M059J (cell line): Measurements from ENCODE around the gene ATP9B. TPM values are rescaled to one million over a fixed set of nuclear protein-coding genes. Genes with fewer than 3 reads are reported as not detected.
"Not testable (repeated sequence)": the region's sequence is repeated elsewhere in the genome, so short reads cannot be mapped to it uniquely, and the experiment has no call there.

ENCODE experiments used
- DNase-seq: peaks from one replicate; pipeline ENCODE4 v3.0.0-alpha.2; 2012; ENCODE audit warnings: low read depth
- total RNA-seq: library from RNA; depleted of rRNA; stranded (reverse); fragments of >200 nt; shearing (Covaris generic); gene quantifications from 2 replicates; pipeline ENCODE4 v1.2.3, GENCODE V29; 2014

ATP9B gene
- total RNA-seq, 1 experiment from 2014 or later, result 10.8 TPM

DNA sequence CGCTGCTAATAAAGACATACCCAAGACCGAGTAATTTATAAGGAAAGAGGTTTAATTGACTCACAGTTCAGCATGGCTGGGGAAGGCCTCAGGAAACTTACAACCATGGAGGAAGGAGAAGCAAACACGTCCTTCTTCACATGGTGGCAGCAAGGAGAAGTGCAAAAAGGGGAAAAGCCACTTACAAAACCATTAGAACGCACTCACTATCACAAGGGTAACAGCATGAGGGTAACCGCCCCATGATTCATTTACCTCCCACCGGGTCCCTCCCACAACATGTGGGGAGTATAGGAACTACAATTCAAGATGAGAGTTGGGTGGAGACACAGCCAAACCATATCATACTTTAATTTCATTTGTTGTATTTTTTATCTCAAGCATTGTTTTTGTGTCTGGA, 67.5 kb downstream of the ATP9B start:
- no peak for DNase-seq

DNA sequence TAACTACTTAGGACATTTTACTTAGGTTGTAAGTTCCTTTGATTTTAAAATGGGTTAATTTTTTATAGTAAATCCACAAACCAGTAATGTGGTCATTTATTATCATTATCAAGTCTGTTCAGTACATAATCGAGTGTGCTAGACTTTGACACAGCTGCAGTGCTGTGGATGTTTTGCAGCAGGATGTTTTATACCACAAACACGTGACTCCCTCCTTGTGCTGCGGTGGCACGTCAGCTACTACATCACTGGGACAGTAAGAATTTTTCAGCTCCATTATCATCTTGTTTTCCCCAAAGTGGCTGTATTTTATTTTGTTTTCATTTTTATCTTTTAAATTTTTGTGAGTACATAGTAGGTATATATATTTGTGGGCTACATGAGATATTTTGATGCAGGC, 70.0 kb downstream of the ATP9B start:
- DNase-seq, result no peak

DNA sequence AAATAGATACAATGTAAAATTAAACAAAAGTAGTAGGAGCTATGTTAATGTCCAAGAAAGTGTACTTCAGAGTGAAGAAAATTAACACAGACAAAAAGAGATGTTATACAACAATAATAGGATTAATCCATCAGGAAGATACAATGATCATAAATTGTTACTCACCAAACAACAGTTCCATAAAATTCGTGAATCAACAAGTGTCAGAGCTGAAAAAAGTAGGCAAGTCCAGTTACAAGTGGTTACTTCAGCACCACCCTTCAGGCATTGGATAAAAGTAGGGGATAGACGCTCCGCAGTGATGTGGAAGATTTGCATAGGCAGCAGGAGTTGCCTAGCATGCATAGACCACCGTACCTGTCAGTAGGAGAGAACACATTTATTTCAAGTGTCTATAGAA, 77.8 kb downstream of the ATP9B start:
- DNase-seq, result no peak

DNA sequence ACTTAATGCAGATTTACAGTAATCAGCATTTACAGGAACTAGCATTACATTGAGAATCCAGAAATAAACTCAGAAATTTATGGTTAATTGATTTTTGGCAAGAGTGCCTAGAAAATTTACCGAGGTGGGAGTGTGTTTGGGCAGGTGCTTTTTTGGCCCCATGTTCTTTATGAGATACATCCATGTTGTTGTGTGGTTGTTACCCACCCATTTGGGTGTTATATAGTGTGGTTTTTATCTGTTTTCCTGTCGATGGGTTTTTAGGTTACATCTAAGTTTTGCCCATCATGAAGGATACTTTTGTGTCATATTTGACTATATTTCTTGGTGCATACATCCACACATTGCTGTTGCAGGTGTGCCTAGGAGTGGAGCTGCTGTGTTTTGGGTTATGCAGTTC, 82.0 kb downstream of the ATP9B start:
- DNase-seq, result no peak

DNA sequence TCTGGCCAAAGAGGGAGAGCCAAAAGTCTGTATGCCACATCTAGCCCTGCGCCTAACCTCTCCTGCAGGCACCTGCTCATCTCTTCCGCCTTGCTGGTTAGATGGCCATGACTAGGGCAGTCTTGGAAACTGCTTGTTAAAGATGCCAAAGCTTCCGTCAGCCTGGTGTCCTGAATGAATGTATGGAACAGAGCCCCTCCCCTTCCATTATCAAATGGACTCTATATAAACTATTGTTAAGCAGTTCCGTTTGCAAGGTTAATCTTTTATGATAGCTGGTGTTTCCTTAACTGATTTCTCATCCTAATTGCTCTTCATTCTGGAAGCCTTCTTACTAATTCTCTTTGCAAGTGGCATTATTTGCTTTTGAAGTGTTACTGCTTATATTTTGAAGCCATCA, 87.1 kb downstream of the ATP9B start:
- DNase-seq, result no peak

DNA sequence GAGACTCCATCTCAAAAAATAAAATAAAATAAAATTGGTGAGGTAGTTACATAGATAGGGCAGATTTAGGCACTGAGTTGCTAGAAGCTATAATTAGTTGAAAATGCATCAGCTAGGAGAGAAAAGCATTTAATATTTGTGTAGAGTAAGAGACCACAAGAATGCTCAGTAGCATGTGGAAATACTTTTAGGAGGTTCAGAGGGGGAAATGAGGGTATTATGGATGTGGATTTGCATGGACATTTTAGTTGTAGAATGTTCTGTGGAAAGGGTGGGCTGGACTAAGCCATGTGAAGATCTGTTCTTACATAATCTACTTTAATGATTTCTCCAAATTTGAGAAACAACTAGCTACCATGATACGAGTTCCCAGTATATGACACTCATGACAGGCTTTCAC, 95.5 kb downstream of the ATP9B start:
- no peak for DNase-seq

DNA sequence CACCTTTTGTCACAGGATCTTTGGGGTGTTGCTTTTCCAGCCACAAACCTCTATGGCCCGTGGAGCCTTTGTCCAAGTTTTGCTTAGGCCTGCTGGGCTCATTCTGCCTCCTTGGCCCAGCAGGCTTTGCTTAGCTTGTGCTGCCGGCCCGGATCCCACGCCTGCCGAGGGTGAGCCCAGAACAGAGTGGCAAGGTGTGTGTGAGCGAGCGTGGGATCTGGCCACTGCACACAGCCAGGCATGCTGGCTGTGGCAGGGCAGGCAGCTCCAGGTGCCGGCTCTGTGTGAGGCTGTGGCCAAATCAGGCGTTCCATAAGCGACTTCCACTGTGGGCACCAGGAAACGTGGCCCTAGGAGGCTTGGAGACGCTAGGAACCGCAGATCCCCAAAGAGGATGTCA, 97.5 kb downstream of the ATP9B start:
- no peak for DNase-seq

DNA sequence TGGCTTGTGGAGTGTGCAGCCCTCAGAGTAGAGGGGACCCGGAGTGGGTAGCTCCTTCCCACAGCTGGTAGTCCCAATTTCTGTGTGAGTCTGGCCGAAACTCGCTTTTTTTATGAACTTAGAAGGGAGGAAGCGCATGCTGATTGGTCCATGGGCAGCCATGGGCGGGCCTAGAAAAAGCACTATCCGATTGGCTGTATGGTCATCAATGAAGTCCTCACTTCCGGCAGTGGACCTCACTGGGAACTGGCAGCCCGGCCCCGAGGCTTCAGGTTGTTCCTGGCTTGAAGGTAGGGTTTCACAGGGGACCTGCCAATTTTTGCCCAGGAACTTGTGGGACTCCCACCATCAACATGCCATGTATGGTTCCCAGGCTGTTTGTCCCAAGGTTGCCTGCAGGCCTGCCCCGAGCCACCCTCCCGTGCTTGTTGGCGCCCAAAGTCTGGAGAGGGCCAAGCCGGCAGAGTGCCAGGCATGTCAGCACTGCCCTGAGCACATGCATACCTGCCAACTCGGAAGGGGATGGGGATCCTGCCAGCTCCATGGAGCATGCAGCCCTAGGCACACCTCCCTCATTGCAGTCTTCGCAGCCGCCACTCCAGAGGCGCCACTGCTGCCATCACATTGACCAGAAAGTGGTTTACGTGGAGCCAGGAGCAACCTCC, 98.5 kb downstream of the ATP9B start:
- no peak for DNase-seq

DNA sequence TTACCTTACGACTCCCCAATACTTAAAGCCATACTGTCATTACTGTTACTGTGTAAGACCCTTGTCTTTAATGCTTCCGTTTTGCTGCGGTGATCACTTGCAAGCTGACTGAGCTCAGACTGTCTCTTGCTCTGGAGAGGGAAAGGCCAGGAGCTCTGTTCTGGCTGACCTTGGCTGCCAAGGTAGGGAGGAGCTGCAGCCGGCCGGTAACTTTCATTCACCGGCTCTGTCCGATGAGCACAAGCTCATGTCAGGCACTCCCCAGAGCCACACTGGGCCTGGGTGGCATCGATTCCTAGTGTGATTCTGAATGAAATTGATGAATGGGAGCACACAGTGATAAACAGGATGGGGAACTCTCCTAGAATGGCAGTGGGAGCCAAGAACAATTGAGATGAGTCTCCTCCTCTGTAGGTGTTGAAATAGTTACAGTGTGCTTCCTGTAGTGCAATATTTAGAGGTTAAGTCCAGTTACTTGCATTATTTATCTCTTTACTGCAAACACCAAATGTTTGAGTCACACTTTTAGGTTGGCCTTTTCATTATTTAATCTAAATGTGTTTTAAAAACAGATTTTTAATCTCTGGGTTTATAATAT, 100.9 kb downstream of the ATP9B start:
- DNase-seq, result no peak

DNA sequence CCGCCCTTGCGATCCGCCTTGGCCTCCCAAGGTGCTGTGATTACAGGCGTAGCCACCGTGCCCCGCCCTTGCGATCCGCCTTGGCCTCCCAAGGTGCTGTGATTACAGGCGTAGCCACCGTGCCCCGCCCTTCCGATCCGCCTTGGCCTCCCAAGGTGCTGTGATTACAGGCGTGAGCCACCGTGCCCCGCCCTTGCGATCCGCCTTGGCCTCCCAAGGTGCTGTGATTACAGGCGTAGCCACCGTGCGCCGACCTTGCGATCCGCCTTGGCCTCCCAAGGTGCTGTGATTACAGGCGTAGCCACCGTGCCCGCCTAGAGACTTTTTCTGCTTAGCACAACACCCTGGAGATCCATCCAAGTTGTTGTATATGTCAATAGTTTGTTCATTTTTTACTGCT, 103.1 kb downstream of the ATP9B start:
- DNase-seq, result not testable (repeated sequence)

DNA sequence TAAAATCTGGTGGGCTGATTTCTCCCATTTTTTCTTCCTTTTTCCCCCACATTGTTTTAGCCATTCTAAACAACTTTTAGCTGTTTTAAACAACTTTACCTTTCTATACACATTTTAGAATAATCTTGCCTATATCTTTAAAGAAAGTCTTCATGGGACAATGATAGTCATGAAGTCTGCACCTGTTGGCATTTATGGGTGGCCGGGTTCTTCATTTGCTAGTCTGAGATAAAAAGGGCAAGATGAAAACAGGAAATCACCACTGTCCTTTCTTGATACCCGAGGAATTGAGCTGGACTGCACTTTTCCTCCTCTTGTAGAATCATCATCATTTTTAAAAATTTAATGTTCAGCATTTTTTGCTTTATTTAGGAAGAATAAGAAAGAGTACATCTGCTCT, 104.5 kb downstream of the ATP9B start:
- no peak for DNase-seq

DNA sequence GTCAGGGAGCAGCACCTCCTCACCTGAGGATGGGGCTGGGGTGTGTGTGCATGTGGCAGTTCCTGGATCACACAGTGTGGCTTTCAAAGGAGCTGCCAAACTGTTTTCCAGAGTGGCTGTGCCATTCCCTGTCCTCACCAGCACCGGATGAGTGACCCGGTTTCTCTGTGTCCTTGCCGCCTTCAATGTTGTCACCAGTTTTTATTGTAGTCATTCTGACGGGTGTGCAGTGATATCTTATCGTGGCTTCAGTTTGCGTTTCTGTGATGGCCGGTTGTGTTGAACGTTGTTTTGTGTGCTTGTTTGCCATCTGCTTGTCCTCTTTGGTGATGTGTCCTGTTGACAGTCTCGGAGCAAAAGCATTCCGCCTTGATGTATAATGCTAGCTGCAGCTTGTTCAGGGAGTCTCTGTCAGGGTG, 108.9 kb downstream of the ATP9B start:
- no peak for DNase-seq

DNA sequence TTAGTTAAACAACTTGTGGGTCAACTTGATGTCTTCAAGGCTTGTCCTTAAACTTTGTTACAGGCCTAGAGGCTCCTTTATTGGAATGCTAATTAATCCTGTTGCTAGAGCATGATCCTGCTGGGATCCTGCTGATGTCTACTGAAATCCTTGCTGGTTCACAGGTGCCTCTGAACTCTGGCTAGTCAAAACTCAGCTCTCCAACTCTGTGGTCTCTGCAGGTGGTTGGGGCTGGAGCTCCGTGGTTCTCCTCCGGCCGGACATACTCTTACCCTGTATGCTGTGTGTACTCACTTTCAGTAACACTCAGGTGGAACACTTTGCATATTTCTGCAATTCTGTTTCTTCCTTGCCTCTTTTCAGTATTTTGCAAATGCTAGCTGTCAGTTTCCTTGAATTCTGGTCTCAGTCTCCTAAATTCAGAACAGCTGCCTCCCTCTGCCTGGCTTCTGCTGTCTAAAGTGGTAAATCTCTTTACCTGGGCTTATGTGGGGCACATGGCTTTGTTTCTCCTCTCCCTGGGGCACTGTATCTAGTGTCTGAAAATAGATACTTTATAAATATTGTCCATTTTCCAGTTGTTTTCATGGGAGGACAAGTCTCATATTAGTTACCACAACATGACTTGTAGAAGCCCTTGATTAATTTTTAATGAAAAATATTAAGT, 113.0 kb downstream of the ATP9B start:
- DNase-seq, result no peak

DNA sequence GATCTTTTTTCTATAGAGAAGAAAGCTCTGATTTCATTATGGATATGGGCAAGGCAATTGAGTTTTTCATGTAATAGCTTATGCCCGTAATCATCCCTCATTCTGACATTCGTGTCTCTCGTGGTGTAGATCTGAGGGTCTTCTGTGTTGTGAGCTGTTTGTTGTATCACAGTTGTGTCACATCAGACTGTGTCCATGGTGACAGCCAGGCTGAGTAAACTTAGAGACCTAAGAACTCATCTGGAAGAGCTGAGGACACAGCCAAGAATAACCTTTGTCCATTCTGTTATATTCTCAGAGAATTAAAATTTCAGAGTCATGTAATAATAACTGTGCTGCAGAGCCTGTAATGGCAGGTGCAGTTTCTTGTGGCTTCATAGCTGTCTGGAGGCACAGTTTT, 116.5 kb downstream of the ATP9B start:
- DNase-seq, result no peak

DNA sequence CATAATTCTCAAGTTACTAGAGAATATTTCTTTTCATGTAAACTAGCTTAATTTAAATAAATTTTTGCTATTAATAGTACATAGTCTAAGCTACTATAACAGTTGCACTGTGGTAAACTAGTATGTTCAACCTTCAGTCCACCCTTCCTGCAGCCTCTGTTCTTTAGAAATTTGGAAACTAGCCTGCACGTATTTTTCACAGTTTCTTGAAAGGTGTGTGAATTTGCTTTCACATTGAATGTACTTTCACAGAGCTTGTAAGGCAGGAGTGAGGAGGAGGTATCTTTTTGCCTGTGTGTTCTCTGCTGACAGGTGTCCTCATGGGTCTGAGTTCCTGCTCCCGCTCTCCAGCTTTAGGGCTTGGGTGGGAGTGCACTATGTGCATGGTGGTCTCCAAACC, 117.5 kb downstream of the ATP9B start:
- DNase-seq, result no peak

DNA sequence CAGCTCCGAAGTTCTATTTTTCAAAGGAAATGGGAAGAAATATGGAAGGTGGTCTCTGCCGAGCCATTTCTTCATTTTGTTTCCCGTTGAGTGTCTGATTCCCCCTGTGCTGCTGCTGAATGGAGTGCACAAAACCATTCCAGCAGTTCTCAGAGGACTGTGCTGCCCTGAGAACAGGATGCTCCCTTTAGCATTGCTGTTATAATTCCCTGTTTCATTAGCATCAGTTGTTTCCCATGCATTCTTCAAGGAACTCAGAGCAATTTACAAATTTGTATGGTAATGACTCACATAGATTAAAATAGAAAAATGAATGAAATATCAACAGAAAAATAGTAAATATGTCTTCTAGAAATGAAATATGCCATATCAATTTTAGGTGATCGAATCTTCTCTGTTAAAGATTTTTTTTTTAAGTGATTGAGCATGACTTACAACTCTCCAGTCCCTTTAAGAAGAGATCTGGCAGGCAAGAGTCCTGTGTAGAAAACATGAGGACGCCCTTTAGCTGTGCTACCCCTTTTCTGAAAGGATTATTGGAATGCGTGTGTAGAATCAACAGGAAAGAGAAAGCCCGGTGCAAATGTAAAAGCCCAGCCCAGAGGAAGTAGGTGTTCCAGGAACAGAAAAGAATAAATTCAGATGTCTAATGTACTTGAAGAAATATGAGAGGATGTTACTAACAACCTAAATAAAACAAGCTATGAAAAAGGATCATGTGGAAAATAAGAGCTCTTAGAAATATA, 118.5 kb downstream of the ATP9B start:
- no peak for DNase-seq

DNA sequence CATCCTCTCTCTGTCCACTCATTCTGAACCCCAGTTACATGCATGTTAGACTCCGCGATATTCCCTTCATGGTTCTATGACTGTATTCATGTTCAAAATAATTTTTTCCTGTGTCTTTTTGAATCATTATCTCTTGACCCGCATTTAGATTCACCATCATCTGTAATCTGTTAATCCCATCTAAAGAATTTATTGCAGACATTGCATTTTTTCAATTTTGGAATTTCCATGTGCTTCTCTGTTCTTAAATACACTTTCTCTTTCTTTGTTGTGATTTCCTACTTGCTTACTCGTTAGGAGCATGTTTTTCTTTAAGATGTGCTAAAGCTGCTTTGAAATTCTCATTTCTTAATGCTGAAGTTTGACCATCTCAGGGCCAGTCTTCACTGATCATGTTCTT, 122.2 kb downstream of the ATP9B start:
- DNase-seq, result no peak

DNA sequence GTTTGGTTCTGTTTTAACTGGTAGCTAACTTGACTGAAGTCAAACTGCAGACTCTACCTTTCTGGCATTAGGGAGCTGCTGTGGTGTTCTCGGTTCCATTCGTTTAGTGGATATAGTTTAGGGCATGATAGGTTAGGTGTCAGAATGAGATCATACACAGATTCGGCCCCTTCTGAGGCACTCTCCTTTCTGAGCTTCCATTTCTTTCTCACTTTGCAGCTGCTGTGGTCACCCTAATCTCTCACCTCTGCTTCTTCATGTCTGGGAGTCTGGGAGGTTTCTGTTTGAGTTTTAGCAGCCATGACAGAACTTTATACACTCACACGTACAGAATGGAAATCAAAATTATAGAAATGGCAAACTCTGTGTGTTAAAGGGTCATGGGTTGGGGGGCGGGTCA, 122.8 kb downstream of the ATP9B start:
- DNase-seq, result no peak

DNA sequence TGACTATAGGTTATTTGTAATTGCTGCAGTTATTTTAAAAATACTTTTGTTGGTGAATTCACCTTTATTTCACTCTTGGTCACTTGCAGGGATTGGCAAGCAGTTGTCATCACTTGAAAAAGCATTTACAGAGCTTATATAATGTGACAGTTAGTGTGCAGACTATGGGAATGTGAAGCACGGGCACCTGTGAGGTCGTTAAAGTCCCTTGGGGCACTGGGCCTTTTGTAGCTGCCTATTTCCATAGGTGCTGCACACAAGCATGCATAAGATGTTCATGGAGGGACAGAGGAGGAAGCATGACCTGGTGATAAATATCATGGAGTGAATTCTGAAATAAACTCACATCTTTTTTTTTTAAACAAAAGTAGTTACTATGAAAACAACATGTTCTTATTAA, 124.6 kb downstream of the ATP9B start:
- DNase-seq, result no peak

DNA sequence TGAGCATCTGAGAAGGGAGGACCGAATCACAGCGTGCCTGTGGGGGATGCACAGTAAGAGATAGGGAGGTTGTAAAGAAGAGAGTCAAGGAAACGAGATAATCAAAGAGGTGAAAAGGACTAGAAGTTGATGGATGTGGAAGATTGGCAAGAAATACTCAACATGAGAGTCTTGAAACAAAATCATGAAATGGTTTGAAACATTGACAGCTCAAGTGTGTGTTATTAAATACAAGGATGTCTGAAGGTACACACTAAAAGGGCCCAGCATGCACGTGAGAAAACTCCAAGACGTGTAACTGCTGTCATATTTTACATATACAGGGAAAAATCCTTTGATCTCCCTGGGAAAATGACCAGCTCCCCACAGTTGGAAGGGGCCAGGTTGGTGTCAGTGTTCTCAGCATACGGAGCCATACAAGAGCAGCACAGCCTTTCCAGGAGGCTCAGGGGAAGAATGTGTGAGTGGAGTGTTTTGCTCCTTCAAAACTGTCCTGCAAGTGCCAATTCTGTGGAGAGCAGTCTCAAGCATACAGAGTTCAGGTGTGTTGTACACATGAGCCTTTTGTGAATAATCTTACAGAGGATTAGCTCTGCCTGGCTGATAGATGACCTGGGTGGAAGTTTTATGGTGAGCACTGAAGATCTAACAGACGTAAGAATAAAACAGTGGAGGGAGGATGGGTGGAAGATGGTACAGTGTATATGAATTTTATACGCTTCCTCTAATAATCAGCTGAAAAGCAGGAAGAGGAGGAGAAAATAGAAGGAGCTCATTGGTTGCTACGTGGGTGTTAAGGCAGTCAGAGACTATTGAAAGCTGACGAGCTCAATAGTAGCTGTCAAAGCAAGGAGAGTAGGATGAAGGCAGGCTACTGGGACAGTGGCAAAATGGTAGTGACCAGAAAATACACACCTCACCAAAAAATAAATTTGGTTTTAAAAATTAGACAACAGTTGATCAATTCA, 126.8 kb downstream of the ATP9B start:
- DNase-seq, result no peak

DNA sequence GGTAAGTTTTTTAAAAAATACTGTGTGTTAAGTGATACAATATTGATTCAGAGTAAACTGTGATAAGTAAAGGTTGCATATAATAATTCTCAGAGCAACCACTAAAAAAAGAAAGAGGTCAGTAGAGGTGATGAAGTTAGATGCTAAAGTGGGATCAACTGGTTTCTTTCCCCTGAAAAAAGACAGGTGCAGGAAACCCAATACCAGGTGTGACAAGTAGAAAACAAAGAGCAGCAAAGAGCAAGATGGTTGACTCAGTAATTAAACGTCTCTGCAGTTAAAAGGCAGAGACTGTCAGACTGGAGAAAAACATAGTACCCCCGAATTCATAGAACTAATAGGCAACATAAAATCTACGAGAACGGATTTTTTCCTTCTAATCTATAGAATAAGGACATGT, 128.3 kb downstream of the ATP9B start:
- DNase-seq, result no peak
